HG03342 (cell line): ENCODE measurements around the gene PEPD.

Experiments used
- ATAC-seq: cut with Tn5 transposase; IDR thresholded peaks from one replicate; pipeline ENCODE4 v1.9.1; 2021; ENCODE audit warnings: mild to moderate bottlenecking, moderate library complexity; ENCODE audit not compliant: unreplicated experiment

The PEPD gene

DNA sequence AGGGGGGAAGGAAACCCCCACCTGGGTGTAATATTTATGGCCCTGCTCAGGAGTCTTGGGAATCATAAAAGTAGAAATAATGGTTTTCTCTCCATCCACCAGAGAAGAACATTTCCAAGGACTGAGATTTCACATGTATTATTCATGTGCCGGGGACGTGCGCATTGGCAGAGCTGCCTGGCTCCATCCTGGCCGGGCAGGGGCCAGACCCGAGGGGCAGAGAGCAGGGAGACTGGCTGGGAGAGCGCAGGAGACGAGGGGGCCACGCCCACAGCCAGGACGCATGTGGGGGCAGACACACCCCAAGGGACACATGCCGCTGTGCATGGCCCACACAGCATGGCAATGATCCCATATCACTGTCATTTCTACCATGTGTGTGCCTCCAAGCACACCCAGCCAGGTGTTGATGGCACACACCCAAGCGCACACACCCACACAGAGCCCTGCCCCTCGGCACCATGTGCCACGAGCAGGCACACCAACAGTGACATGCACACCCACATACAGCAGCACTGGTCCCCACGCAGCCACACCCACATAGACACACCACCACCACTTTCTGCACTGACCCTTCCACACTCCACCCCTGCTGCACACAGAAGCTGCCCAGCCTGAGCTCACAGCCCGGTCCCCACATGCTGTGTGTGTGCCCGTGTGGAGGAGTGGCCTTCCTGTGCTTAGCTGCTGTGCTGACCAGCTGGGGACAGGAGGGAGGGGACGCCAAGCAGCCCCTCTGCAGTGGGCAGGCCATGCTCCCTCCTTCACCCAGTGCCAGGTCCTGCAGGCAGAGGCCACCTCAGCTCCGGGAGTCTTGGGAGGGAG, 108.8 kb downstream of the PEPD start:
- no peak for ATAC-seq

DNA sequence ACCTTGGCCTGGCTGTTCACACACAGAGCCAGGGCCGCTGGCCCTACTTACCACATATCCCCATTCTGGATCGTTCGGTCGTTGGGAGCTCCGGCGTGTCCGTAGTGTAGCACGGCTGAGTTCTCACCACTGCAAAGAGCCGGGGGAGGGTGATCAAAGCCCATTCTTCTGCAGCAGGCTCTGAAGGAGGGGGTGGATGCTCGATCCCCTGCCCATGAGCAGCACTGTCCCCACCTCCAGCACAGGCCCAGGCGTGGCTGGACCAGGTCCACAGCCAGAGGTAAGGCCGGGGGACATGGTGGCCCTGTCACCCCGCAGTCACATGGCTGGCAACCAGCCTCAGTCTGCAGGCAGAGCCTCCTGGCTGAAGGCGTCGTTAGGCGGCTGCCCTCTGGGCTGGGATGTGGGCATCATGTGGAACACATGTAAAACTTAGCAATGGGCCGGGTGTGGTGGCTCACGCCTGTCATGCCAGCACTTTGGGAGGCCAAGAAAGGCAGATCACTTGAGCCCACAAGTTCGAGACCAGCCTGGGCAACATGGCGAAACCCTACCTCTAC, 109.9 kb downstream of the PEPD start:
- ATAC-seq = no peak

DNA sequence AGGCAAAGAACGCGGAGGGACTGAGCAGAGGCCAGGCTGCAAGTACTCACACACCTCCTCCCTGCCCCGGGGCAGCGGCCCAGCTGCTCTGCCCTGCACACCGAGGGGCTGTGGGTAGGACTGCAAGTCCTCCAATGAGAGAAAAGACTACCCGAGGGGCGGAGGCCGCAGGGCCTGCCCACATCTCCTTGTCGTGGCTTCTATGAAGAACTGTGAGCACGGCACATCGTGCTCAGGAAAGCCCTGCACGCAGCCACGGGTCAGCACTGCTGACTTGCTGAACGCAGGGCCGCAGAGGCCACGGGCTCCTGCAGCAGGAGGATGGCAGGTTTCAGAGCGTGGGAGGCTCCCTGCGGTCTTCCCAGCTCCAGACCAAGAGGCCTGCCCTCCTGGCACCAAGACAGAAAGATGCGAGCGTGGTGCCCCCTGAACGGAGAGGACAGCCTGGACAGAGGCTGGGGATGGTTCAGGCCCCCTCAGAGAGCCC, 110.6 kb downstream of the PEPD start:
- ATAC-seq = no peak

DNA sequence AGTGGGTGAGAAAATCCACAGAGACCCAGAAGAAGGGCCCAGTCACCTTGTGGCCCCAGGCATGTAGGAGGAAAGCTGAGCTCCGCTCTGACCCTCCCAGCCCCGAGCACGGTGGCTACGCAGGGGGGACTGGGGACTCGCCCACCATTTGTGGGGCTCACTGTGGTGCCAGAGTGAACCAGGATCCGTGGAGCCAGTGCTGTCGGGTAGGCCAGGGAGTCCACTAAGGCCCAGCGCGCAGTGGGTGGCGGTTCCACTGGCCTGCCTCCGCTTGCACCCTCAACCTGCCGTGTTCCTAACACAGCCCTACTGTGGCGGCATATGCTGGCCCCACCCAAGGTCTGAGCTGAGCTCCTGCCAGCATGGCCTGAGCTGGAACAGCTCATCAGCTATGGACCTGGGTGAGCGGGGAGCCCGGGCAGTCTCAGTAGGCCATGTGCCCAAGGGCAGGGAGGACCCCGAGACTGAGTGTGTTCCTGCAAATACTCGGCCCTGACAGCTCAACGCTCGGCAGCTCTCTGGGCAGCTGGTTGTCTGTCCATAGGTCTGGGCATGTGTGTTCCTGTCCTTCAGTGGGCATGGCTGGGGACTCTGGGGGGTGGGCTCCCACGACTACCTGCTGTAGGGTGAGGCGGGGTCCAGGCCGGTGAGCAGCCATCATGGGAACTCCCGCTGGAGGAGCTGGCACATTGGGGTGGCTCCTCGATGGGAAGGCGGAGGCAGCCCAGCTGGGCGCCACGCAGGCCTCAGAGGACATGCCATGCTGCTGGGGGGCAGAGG, 111.5 kb downstream of the PEPD start:
- ATAC-seq = no peak

DNA sequence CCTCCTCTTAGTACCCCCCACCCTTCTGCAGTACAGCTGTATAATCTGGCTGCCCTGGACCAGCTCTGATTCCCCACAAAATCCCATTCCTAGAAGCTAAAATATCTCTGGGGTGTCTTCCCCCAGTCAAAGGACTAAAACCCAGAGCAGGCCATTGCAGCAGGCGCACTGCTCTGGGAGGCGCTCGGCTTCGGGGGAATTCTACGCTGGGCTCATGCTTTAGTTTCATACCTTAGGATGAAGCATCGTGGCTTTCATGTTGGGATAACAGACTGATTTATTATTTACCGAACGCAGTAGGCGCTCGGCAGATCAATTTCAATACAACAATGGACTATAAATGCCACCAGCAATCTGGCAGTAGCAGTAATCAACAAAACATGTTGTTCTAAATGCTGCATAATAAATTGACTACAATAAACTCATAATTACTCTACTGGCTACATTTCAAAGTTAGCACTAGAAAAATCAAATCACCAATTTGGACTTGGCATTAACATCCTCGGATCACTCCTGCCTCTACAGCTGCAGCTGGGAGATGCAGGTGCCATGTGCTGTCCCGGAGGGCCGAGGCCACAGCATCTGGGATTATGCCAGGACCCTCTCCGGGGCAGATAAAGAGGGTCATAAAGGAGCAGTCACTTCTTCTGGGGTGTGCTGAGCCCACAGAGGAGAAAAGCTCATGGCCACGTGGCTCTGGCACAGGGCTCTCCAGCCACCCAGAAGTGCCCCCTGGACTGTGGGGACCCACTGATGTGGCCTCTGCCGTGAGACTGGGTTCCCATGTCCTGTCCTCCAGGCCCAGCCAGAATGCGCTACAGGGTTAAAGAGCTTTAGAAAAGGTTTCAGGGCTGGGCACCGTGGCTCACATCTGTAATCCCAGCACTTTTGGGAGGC, 112.8 kb downstream of the PEPD start:
- ATAC-seq = no peak

DNA sequence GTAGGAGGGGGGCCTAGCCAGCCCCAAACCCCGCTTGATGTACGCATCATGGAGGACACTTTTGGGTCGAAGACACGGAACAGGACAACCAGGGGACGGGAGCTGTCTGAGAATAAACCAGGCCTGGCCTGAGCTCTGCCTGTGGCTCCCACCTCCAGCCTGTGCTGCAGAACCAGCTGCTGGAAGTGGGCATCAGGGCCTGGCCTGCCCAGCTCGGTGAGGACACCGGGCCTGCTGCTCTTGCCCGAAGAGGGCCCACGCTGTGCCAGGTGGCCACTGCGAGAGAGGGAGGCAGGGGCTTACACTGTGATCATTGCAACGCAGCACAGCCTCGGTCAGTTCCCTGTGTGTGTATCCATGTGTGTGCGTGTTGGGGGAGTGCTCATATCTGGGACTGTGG, 113.5 kb downstream of the PEPD start:
- no peak for ATAC-seq

DNA sequence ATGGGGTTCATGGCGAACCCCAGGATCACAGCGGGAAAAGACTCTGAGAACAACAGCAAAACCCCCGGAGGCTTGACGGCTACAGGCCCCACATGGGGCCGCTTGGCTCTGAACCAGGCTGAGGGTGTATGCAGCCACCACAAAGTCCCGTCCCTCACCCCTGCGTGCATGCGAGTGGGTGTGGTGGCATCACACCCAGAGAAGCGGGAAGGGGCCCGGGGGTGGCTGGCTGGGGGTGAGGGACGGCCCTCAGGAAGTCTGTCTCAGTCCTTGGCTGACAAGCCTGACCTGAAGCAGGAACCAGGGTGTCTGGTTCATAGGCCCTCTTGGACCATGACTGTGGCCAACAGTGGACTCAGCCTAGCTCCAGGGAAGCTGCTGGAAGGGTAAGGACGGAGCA, 113.9 kb downstream of the PEPD start:
- ATAC-seq = no peak

DNA sequence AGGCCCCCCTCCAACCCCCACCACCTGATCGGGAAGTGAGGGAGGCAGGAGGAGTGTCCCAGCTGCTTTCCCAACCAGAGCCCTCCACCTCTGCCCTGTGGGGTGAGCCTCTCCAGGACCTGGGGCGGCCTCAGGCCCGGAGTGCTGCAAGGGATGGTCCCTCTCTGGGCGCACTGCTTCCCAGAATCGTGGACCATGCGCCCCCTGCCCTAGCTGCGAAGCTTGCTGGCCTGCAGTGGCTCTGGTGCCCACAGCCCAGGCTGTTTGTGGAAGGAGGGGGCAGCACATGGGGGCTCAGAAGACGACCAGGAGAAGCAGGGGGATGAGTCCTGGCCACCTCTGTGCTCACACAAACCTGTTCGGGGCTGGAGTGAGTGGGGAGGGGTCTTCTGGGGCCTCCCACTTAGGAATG, 114.4 kb downstream of the PEPD start:
- ATAC-seq = no peak

DNA sequence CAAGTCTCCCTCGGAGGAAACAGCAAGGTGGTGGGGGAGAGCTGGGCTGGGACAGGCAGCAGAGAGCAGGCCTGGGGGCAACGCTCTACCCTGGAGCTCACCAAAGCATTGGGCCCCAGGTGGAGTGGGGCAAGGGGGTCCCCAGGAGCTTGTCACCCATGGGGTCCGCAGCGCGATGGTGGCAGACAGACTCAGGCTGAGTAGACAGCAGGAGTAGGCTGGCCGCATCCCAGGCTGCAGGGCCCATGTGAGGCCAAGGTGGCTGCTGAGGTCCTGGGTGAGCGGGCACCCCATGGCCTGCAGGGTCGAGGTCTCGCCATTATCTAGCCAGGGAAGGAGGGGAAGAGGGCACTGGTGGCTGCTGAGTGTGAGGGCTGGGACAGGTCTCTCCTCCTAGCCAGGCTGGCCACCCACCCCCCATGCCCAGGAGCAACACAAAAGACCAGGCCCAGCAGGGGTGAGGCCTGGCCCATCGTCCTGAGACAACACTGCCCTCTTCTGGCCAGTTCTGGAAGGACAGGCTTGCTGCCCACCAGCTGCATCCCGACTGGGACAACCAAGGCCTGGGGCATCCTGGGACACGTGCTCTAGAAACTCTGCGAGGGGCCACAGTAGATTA, 115.0 kb downstream of the PEPD start:
- ATAC-seq = no peak

DNA sequence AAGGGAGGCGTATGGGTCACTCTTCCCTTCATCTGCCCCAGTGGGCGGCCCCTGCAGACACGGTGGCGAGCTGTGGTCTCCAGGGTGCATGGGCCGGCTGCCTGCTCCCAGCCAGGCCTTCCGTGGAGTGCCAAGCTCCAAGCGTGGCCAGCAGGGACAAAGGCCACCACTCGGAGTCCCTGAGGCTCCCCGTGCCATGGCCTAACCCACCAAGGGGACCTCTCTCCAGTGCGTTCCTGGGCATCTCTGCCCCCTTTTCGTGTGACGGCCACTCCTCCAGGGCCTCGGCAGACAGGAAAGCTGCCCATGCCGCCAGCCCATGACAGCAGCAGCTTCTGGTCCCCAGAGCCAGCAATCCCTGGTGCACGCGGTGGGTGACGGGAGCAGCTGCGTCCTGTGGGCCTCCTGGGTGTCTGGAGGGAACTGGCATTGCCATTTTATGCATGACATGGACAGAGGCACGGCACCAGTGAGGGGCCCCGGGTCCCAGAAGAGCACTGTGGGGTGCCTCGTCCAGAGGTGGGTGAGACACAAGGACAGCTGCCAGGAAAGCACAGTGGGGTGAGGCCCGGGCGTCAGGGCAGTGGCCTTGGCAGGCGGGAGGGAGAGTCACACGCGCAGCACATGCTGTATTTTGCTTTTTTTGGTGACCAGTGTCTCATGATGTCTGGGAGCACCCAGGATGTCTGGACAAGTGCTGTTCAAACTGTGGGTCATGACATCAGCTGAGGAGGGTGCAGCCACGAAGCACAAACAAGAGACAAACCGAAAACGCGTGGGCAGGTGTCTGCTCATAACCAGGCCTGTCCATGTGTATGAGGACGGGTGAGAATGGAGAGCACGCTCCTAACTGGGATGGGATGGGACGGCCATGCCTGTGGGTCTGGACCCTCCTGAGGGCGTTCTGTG, 115.8 kb downstream of the PEPD start:
- no peak for ATAC-seq

DNA sequence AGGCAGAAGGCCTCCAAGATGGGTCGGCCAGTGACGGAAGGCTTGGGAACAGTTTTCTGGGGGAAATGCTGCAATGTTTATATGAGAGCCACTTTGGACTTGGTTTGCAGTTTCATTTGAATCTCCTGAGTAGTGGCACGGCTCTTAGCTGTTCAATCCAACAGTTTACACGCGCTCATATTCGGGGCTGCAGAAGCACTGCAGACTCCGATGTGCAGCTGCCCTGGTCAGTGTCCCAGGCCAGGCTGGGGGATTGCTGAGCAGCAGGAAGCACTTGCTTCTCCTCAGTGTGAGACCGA, 116.4 kb downstream of the PEPD start:
- ATAC-seq = no peak

DNA sequence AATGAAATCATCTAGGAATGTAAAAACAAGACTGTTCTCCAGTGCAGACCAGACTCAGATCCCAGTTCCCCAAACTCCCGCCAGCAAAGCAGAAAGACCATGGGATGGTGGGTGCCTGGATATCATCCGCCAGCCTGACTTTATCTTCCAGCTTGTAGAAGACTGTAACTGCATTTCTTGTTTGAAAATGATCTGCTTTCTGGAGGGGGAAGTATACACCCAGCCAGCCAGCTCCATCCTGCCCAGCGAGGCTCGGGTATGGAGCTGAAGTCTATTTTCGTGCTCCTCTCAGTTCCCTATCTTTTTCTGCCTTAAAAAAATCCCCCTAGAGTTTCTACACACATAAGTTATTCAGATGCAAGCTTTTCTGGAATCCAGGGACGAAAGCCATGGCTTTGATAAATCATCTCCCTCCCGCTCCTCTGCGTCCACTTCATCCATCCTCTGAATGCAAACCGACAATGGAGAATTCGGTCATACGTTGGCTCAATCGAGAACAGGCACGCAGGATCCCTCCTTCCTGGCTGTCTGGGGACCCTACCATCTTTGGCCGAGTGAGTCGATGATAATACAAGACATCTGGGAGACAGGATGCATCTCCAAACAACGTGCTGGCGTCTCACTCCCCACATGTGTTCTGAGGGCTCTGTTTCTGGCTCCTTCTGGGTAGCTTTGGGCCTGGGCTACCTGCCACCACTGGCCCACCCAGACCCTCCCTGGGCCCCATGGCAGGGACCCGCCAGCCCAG, 116.9 kb downstream of the PEPD start:
- no peak for ATAC-seq

DNA sequence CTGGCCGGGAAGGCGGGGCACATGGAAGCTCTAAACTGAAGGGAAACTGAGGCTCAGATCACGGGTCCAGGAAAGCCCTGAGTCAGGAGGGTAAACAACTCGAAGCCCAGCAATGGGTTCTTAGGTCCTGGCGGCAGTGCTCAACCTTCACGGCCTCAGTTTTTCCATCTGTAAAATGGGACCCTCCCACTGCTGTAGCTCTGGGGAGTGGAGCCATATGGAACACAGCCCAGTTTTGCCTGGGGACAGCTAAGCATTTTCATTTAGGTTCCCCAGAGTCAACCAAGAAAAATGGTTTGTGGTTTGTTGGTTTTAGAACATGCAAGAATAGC, 117.7 kb downstream of the PEPD start:
- ATAC-seq = no peak

DNA sequence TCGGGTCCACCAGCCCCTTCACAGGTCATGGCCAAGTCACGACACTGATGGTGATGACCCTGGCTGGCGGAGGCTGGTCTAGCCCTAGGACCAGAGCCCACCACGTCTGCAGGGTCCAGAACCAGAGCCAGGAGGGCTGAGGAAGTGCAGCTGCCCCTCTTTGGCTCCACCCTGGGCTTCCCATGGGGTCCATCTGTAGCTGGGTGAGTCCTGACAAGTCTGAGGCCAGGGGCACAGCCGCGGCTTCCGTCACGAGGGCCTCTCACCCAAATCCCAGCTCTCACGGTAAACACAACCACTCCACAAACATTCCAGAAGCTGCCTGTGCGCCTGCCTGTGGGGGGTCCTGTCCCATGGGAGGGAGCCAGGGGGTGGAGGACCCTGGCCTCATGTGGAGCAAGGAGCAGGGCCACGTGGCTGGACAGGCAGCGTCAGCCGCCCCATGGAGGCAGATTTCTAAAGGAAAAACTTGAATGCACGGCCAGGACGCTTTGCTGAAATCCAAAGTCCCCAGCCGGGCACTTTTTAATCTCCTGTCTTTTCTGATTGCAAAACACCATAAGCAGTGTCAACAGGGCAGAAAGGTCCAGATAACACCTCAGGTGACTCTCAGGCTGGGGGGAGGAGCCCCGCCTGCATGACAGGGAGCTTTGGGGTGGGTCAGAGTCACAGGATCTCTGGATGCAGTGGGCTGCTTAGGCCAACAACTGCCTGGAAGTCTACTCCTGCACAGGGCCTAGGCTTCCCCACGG, 118.2 kb downstream of the PEPD start:
- ATAC-seq = no peak

DNA sequence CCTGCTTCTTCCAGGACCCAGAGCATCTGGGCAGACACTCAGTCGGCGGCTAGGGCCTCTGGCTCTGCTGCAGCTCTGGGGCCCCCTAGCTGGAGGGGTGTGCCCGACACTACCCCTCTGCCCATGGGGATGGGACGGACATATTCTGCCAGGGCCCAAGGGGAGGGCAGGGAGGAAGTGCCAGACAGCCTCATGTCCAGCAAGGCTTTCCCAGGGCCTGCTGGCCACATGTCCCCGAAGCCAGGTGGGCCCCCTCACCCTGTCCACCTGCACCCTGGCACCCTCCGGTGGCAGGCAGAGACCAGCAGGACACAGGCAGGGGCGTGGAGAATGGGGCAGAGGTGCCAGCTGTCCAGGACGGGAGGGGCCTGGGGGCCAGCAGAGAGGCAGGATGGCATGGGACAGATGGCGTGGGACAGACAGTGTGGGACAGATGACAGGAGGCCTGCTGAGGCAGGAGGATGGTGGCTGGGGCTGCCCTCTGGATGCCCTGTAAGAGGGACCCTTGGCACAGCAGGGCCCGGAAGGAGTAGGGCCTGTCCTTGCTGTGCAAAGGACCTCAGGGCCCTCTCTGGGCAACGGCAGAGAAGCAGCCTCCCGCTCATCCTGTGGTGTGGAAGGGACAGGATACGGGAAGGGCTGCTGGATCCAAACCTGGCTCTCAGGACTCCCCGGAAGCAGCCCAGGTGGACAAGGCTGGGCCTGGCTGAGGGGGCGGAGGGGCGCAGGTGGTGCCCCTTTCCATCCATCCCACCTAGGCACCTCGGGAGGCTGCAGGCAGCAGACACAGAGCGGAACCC, 119.0 kb downstream of the PEPD start:
- ATAC-seq = no peak

DNA sequence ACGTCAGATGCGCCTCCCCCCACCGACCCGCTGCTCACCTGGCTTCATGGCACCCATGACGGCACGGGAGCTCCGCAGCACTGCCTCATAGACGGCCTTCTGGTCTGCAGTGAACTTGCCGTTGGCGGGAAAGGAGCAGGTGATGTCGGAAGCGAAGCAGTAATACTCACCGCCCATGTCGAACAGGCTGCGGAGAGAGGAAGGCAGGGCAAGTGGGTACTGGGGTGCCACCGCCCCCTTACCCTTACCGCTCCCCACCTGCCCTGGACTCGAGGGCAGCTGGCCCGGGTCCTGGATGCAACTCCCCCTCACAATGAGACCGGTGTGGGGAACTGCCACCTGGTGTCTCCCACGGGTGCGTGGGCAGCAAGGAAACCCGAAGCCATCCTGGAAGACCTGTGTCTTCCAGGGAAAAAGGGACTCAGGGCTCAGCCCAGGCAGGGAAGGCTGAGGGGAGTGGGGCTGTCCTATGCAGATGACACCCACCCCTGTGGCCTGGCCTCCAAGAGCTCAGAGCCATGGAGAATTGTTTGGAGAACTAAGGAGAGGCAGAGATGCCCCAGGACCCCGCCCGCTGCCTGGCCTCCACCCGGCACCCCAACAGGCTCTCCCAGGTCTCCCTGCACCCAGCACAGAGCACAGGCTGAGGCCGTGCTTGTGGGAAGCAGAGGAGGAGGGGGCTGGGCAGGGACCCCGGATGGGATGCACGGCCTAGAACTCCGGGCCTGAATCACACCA, 119.7 kb downstream of the PEPD start:
- no peak for ATAC-seq
